RWPE2 (cell line): ENCODE data around the gene RTRAF.

Experiments
- ATAC-seq: fragments of 200-7000 bp; cut with Tn5 transposase; 3 replicates; pipeline ENCODE4 v1.9.1; 2021; ENCODE audit warnings: low read depth
- DNase-seq: peaks from one replicate; pipeline ENCODE4 v3.0.0-alpha.2; 2020; ENCODE audit warnings: low spot score
- H3K27ac ChIP-seq: fragments of 450-650 bp; 2 replicates; pipeline ENCODE4 v1.5.1; 2017; ENCODE audit warnings: mild to moderate bottlenecking; ENCODE audit not compliant: poor library complexity, severe bottlenecking
- H3K27me3 ChIP-seq: fragments of 250-450 bp; sonication (Bioruptor Pico); 2 replicates; pipeline ENCODE4 v1.5.1; 2021; ENCODE audit warnings: mild to moderate bottlenecking, moderate library complexity; ENCODE audit not compliant: insufficient read depth, poor library complexity, severe bottlenecking
- H3K36me3 ChIP-seq: fragments of 250-450 bp; sonication (Bioruptor Pico); 2 replicates; pipeline ENCODE4 v1.5.1; 2020; ENCODE audit warnings: low read depth, mild to moderate bottlenecking, moderate library complexity
- H3K4me1 ChIP-seq: fragments of 250-450 bp; sonication (Bioruptor Pico); 2 replicates; pipeline ENCODE4 v1.5.1; 2021; ENCODE audit warnings: mild to moderate bottlenecking, moderate library complexity; ENCODE audit not compliant: insufficient read depth, poor library complexity, severe bottlenecking
- H3K4me3 ChIP-seq: fragments of 250-450 bp; sonication (Bioruptor Pico); 2 replicates; pipeline ENCODE4 v1.5.1; 2021; ENCODE audit warnings: mild to moderate bottlenecking, moderate library complexity; ENCODE audit not compliant: severe bottlenecking
- H3K9me3 ChIP-seq: fragments of 250-450 bp; sonication (Bioruptor Pico); 2 replicates; pipeline ENCODE4 v1.5.1; 2021; ENCODE audit warnings: mild to moderate bottlenecking, moderate library complexity; ENCODE audit not compliant: severe bottlenecking
- TF ChIP-seq, protein P1 (sequence below): fragments of 450-650 bp; IDR thresholded peaks from one replicate; pipeline ENCODE4 v1.5.1; 2017; ENCODE audit warnings: mild to moderate bottlenecking, moderate library complexity; ENCODE audit not compliant: poor library complexity, severe bottlenecking

The RTRAF gene

DNA sequence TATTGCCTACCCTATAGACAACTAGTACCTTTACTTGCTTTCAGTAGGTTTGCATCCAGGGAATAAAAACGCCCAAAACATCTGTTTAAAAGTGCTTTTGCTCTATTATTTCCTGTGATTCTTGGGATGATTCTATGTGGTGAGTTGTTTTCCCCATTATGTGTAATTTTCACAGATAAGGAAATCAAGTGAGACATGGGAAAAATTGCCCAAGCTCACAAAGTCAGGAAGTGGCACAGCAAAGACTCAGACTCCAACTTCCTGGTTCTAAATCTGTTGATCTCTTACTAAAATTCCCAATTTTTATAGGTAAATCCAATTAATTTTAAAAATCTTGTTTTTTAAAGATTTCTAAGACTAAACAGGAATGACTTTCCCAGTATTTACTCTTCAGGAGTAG lies 40.5 kb downstream of the RTRAF start:
- Histone ChIP-seq H3K4me3 (no peak overlapping the region), H3K9me3 (no peaks in the 10 kb centered on the region), H3K27me3 (no peaks in the 10 kb centered on the region), H3K36me3 (no peaks in the 10 kb centered on the region), H3K27ac (no peak overlapping the region), H3K4me1 (peaks cover 15% of the 10 kb centered on the region)
- DNase-seq (no peak), ATAC-seq (no peak)
- TF ChIP-seq, protein P1, sequence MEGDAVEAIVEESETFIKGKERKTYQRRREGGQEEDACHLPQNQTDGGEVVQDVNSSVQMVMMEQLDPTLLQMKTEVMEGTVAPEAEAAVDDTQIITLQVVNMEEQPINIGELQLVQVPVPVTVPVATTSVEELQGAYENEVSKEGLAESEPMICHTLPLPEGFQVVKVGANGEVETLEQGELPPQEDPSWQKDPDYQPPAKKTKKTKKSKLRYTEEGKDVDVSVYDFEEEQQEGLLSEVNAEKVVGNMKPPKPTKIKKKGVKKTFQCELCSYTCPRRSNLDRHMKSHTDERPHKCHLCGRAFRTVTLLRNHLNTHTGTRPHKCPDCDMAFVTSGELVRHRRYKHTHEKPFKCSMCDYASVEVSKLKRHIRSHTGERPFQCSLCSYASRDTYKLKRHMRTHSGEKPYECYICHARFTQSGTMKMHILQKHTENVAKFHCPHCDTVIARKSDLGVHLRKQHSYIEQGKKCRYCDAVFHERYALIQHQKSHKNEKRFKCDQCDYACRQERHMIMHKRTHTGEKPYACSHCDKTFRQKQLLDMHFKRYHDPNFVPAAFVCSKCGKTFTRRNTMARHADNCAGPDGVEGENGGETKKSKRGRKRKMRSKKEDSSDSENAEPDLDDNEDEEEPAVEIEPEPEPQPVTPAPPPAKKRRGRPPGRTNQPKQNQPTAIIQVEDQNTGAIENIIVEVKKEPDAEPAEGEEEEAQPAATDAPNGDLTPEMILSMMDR, result no peak

DNA sequence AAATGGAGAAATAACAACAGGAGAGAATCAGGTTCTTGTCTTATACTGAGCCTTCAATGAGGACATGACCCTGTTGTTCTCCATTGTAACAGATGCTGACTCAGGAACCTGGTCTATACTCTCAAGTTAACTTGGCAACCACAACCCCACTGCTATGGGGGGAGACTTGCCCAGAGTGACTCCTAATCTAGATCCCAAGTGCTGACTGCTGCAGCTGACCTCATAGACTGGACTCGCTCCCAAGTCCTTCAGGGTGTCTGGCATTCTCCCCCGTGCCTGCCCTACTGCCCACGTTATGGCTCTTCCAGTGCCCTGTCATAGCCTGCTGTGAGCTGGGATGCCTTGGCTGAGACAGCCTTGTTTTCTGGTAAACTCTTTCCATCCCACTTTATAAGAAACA lies 42.4 kb downstream of the RTRAF start:
- H3K36me3 ChIP-seq, result no peaks in the 10 kb centered on the region
- no peak for ATAC-seq
- no peaks in the 10 kb centered on the region for H3K9me3 ChIP-seq
- H3K4me1 ChIP-seq, result peaks cover 8% of the 10 kb centered on the region
- TF ChIP-seq, protein P1, result no peak
- H3K4me3 ChIP-seq, result no peak overlapping the region
- H3K27me3 ChIP-seq, result no peaks in the 10 kb centered on the region
- no peak overlapping the region for H3K27ac ChIP-seq
- DNase-seq, result no peak

DNA sequence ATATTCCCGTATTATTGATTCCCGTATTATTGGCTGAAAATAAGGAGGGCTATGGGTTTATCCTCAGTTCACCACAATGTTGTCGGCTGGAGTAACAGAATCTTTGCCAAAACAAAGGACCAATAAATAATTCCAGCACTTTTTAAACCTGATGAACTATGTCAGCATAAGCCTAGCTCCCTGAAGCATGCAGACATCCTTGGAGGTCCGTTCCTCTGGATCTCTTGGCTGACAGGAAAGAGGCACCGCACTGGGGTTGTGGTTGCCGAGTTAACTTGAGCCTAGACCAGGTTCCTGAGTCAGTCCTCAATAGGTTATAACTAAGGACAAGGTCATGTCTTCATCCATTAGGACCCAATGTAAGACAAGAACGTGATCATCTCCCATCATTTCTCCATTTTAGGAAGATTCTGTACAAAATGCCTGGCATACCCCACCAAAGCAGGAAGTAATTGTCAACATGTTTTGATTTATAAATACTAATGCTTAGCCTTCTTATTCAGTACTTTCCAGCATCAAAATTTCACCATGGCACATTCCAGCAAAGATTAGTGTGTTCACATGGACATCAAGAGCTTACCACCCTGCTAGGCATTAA lies 43.0 kb downstream of the RTRAF start:
- ATAC-seq (no peak), DNase-seq (no peak)
- no peaks in the 10 kb centered on the region for H3K27me3 ChIP-seq
- H3K27ac ChIP-seq, result no peak overlapping the region
- H3K36me3 ChIP-seq, result no peaks in the 10 kb centered on the region
- TF ChIP-seq, protein P1, result no peak
- no peak overlapping the region for H3K4me3 ChIP-seq
- H3K4me1 ChIP-seq, result peaks cover 8% of the 10 kb centered on the region
- no peaks in the 10 kb centered on the region for H3K9me3 ChIP-seq

DNA sequence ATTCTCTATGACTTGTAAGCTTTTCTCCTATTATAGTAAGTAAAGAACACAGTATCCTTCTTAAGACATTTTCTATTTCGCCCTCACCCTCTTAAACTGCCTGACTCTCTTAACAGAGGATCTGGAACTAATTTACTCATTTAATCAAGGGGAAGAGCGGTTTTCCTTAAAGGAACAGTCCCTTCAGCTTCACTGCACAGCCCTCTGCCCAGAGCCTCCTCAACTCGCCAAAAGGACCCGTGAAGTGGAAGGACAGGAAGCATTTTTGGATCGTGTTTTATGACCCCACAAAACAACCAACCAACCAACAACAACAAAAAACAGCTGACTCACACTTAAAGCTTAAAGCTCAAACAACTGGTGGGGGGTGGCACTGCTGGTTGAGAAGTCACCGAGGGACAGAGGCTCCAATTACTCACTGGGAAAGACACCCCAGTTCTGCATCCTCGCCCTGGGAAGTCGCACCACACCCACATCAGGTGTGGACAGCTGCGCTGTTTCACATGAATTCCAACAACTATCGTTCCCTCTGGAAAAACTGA lies 43.8 kb downstream of the RTRAF start:
- H3K4me3 ChIP-seq, result no peak overlapping the region
- H3K27me3 ChIP-seq, result no peaks in the 10 kb centered on the region
- TF ChIP-seq, protein P1, result no peak
- H3K36me3 ChIP-seq, result no peaks in the 10 kb centered on the region
- H3K27ac ChIP-seq, result no peak overlapping the region
- DNase-seq, result no peak
- no peaks in the 10 kb centered on the region for H3K9me3 ChIP-seq
- peaks cover 8% of the 10 kb centered on the region for H3K4me1 ChIP-seq
- peak; percentile 56; the same call in 2 of the 3 replicates for ATAC-seq

DNA sequence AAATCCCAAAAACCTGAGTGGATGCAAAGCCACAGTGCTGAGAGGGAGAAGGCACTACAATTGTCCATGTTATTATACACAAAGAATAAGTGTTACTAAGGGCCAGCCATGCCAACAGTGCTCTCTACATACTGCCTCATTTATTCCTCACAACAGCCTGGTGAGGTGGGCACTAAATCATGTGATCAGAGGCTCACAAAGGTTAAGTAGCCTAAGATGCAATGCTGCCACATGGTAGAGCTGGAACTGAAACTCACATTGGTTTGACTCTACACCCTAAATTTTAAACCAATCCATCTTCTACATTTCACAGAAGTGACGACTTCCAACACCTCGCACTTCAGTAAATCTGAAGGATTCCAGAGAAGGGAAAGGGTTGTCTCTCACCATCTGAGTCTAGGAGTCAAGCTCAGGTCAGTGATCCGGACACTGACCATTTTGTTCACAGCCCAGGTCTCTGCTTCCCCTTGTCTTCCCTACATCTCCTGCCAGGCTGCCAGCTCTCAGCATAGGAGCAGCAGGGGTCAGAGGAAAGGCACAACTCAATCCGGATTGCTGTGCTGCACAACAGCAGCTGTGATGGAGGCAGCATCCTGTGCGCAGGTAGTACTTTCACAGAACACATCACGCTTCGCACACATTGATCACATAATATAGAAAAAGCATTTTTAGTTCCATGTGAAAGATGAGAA lies 49.9 kb downstream of the RTRAF start:
- Histone ChIP-seq H3K4me3 (no peak overlapping the region), H3K36me3 (no peaks in the 10 kb centered on the region)

More for the DNA sequence above, 49.9 kb downstream of the RTRAF start:
- Histone ChIP-seq H3K27me3 (no peaks in the 10 kb centered on the region), H3K9me3 (no peaks in the 10 kb centered on the region), H3K27ac (no peak overlapping the region), H3K4me1 (no peaks in the 10 kb centered on the region)
- ATAC-seq (no peak), DNase-seq (no peak)
- TF ChIP-seq, protein P1, result no peak
